Activated CD8-positive, alpha-beta T cell treated with anti-CD3 and anti-CD28 coated beads for 36 hours (primary cell): Measurements from ENCODE around the gene TMEM253. TPM values are rescaled to one million over a fixed set of nuclear protein-coding genes. Genes with fewer than 3 reads are reported as not detected.

Experiments used
- ATAC-seq: fragments of 200-7000 bp; cut with Tn5 transposase; one replicate; pipeline ENCODE4 v1.10.0; 2021; ENCODE audit warnings: mild to moderate bottlenecking, moderate library complexity
- CTCF ChIA-PET: fragments of 350-600 bp; sonication (Branson Sonifier 250); formaldehyde crosslinking; loops from one replicate; lab custom pipeline; 2021; ENCODE audit warnings: antibody characterized with exemption; lab: Charles Lee
- POLR2A ChIA-PET: fragments of 350-600 bp; sonication (Branson Sonifier 250); formaldehyde crosslinking; loops from one replicate; lab custom pipeline; 2021; ENCODE audit warnings: antibody characterized with exemption; lab: Charles Lee
- DNase-seq: peaks from one replicate; pipeline ENCODE4 v3.0.0-alpha.2; 2020
- H3K27ac Mint-ChIP-seq: one replicate; pipeline ENCODE4 v1.8.0; 2021; ENCODE audit warnings: mild to moderate bottlenecking, mixed read lengths
- H3K27me3 Mint-ChIP-seq: one replicate; pipeline ENCODE4 v1.8.0; 2021; ENCODE audit warnings: mixed read lengths
- H3K36me3 Mint-ChIP-seq: one replicate; pipeline ENCODE4 v1.8.0; 2021; ENCODE audit warnings: low read depth, mixed read lengths
- H3K4me1 Mint-ChIP-seq: one replicate; pipeline ENCODE4 v1.8.0; 2021; ENCODE audit warnings: low read depth, mixed read lengths
- H3K4me3 Mint-ChIP-seq: one replicate; pipeline ENCODE4 v1.8.0; 2021; ENCODE audit warnings: mild to moderate bottlenecking, moderate library complexity, mixed read lengths
- H3K9me3 Mint-ChIP-seq: one replicate; pipeline ENCODE4 v1.8.0; 2021; ENCODE audit warnings: mixed read lengths
- intact Hi-C: fragments of 100-400 bp; cut with micrococcal nuclease; formaldehyde crosslinking; loops from one replicate; pipeline ENCODE4 v1.10.0; 2022
- total RNA-seq, 2 experiments: library from RNA; stranded (reverse); gene quantifications; one replicate each; pipeline ENCODE4 v1.2.3, GENCODE V29; 2021
- TF ChIP-seq, protein P1 (sequence below): fragments of 200-600 bp; IDR thresholded peaks from one replicate; pipeline ENCODE4 v1.8.0; 2022; ENCODE audit warnings: antibody characterized with exemption, mild to moderate bottlenecking

Gene TMEM253
- total RNA-seq, 2 experiments from 2014 or later = not detected

DNA sequence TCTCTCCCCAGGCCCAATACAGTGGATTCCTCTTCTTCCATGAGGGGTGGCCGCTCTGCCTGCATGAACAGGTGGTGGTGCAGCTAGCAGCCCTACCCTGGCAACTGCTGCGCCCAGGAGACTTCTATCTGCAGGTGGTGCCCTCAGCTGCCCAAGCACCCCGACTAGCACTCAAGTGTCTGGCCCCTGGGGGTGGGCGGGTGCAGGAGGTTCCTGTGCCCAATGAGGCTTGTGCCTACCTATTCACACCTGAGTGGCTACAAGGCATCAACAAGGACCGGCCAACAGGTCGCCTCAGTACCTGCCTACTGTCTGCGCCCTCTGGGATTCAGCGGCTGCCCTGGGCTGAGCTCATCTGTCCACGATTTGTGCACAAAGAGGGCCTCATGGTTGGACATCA lies 26.9 kb upstream of the TMEM253 start:
- H3K27ac Mint-ChIP-seq = no peak overlapping the region
- no peak overlapping the region for H3K4me3 Mint-ChIP-seq
- H3K27me3 Mint-ChIP-seq = peaks cover 36% of the 10 kb centered on the region
- TF ChIP-seq, protein P1, sequence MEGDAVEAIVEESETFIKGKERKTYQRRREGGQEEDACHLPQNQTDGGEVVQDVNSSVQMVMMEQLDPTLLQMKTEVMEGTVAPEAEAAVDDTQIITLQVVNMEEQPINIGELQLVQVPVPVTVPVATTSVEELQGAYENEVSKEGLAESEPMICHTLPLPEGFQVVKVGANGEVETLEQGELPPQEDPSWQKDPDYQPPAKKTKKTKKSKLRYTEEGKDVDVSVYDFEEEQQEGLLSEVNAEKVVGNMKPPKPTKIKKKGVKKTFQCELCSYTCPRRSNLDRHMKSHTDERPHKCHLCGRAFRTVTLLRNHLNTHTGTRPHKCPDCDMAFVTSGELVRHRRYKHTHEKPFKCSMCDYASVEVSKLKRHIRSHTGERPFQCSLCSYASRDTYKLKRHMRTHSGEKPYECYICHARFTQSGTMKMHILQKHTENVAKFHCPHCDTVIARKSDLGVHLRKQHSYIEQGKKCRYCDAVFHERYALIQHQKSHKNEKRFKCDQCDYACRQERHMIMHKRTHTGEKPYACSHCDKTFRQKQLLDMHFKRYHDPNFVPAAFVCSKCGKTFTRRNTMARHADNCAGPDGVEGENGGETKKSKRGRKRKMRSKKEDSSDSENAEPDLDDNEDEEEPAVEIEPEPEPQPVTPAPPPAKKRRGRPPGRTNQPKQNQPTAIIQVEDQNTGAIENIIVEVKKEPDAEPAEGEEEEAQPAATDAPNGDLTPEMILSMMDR = no peak
- ChIA-PET POLR2A (interaction anchor here (1.1 kb wide), 1 partner anchor 18 kb away, joined by 3 read pairs; no protein-coding TSS in a partner anchor), CTCF (interaction anchor here (1.8 to 6.4 kb wide), 3 partner anchors 19 to 59 kb away, joined by 9 to 70 read pairs (median 32); no protein-coding TSS in a partner anchor)
- peaks cover 27% of the 10 kb centered on the region for H3K4me1 Mint-ChIP-seq
- H3K9me3 Mint-ChIP-seq = no peaks in the 10 kb centered on the region
- DNase-seq (no peak), ATAC-seq (no peak)
- intact Hi-C loops = no loop called here
- no peaks in the 10 kb centered on the region for H3K36me3 Mint-ChIP-seq

DNA sequence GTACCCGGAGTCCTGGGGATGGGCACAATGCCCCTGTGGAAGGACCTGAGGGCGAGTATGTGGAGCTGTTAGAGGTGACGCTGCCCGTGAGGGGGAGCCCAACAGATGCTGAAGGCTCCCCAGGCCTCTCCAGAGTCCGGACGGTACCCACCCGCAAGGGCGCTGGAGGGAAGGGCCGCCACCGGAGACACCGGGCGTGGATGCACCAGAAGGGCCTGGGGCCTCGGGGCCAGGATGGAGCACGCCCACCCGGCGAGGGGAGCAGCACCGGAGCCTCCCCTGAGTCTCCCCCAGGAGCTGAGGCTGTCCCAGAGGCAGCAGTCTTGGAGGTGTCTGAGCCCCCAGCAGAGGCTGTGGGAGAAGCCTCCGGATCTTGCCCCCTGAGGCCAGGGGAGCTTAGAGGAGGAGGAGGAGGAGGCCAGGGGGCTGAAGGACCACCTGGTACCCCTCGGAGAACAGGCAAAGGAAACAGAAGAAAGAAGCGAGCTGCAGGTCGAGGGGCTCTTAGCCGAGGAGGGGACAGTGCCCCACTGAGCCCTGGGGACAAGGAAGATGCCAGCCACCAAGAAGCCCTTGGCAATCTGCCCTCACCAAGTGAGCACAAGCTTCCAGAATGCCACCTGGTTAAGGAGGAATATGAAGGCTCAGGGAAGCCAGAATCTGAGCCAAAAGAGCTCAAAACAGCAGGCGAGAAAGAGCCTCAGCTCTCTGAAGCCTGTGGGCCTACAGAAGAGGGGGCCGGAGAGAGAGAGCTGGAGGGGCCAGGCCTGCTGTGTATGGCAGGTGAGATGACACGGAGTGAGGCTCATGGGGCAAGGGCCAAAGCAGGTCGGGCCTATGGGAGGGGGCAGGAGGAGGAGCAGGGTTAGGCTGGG lies 26.2 kb upstream of the TMEM253 start:
- Mint-ChIP-seq H3K4me1 (peaks cover 20% of the 10 kb centered on the region), H3K9me3 (no peaks in the 10 kb centered on the region), H3K27me3 (peaks cover 29% of the 10 kb centered on the region), H3K4me3 (no peak overlapping the region), H3K36me3 (no peaks in the 10 kb centered on the region), H3K27ac (no peak overlapping the region)
- DNase-seq (no peak), ATAC-seq (no peak)
- POLR2A ChIA-PET = interaction anchor here (1.1 kb wide), 1 partner anchor 18 kb away, joined by 3 read pairs; no protein-coding TSS in a partner anchor
- TF ChIP-seq, protein P1 = no peak
- CTCF ChIA-PET = interaction anchor here (1.6 to 6.4 kb wide), 3 partner anchors 19 to 60 kb away, joined by 4 to 70 read pairs (median 9); no protein-coding TSS in a partner anchor
- intact Hi-C loops = no loop called here

- DNase-seq (no peak), ATAC-seq (no peak)
- peaks cover 13% of the 10 kb centered on the region for H3K4me1 Mint-ChIP-seq
- H3K27me3 Mint-ChIP-seq = peaks cover 22% of the 10 kb centered on the region
- CTCF ChIA-PET = interaction anchor here (1.6 to 6.4 kb wide), 2 partner anchors 17 to 61 kb away, joined by 4 to 70 read pairs; no protein-coding TSS in a partner anchor
- no peaks in the 10 kb centered on the region for H3K9me3 Mint-ChIP-seq
- H3K36me3 Mint-ChIP-seq = no peaks in the 10 kb centered on the region
- intact Hi-C loops = no loop called here
- TF ChIP-seq, protein P1 = no peak
- no peak overlapping the region for H3K27ac Mint-ChIP-seq
- POLR2A ChIA-PET = no interaction called here
- no peak overlapping the region for H3K4me3 Mint-ChIP-seq
Measured at GRCh38 chr14:21075719-21076437, 25.0 kb upstream of the TMEM253 start.

DNA sequence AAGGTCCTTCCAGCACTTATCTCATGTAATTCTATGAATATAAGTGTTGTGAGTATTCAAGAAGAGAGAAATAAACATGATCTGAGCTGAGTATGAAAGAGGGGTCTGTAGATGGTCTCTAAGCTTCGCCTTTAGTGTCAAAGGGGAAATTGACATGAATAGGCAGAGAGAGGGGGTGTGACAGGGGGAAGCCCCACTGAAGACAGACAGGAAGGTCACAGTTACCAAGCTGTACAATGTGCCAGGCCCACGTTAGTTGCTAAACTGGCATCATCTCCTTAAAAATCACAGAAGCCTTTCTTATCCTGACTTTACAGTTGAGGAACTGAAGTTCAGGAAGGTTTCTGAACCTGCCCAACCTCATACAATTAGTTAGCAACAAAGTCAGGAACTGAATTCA lies 23.2 kb upstream of the TMEM253 start:
- DNase-seq = no peak
- no peak overlapping the region for H3K4me3 Mint-ChIP-seq
- intact Hi-C loops = no loop called here
- CTCF ChIA-PET = interaction anchor here (0.6 to 4.9 kb wide), 5 partner anchors 9 to 63 kb away, joined by 3 to 20 read pairs (median 13); no protein-coding TSS in a partner anchor
- H3K27ac Mint-ChIP-seq = no peak overlapping the region
- ATAC-seq = peak; percentile 53
- no peaks in the 10 kb centered on the region for H3K36me3 Mint-ChIP-seq
- no peaks in the 10 kb centered on the region for H3K4me1 Mint-ChIP-seq
- H3K9me3 Mint-ChIP-seq = no peaks in the 10 kb centered on the region
- peaks cover 7% of the 10 kb centered on the region for H3K27me3 Mint-ChIP-seq
- TF ChIP-seq, protein P1 = no peak
- POLR2A ChIA-PET = interaction anchor here (0.7 kb wide), 1 partner anchor 15 kb away, joined by 3 read pairs; no protein-coding TSS in a partner anchor
